Inflammatory macrophage (primary cell): ENCODE results near the gene RHOV.
"Not testable (repeated sequence)": the region's sequence is repeated elsewhere in the genome, so short reads cannot be mapped to it uniquely, and the experiment has no call there.

ENCODE experiments used
- DNase-seq, 2 donors: peaks; one replicate each; pipeline ENCODE4 v3.0.0-alpha.2; 2020 to 2022

Gene RHOV

DNA sequence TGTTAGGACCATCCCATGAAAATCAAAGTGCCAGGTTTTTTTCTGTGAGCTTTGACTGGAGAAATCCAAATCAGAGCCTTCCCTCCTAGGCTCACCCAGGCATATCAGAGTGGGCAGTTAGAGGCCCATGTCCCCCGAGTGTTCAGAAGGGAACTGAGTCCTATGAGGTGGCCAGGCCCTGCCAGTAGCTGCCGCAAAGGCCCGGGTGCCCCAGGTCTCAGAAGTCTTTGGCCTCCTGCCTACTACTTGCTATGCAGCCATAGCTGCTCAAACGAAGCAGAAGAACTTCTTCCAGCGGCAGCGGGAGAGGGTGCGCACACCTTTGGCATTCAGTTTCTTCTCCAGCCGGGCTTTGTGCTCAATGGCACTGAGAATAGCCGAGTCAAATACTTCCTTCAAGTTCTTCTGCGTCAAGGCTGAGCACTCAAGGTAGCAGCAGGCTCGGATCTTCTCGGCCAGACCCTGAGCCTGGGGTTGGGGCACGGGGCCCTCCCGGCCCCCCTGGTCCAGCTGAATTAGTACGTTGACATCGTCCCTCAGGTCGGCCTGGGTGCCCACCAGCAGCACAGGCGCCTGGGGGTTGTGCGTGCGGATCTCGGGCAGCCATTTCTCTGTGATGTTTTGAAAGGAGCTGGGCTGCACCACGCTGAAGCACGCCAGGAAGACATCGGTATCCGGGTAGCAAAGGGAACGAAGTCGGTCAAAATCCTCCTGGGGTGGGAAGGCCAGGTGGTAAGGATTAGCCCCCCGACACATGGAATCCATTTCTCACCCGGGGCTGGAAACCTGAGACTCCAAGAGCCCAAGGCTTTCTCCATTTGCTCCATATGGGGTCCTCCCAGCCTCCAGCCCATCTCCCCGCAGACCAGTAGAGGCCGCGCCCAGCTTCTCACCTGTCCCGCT is 992 bp downstream of the RHOV start:
- no peak for DNase-seq

DNA sequence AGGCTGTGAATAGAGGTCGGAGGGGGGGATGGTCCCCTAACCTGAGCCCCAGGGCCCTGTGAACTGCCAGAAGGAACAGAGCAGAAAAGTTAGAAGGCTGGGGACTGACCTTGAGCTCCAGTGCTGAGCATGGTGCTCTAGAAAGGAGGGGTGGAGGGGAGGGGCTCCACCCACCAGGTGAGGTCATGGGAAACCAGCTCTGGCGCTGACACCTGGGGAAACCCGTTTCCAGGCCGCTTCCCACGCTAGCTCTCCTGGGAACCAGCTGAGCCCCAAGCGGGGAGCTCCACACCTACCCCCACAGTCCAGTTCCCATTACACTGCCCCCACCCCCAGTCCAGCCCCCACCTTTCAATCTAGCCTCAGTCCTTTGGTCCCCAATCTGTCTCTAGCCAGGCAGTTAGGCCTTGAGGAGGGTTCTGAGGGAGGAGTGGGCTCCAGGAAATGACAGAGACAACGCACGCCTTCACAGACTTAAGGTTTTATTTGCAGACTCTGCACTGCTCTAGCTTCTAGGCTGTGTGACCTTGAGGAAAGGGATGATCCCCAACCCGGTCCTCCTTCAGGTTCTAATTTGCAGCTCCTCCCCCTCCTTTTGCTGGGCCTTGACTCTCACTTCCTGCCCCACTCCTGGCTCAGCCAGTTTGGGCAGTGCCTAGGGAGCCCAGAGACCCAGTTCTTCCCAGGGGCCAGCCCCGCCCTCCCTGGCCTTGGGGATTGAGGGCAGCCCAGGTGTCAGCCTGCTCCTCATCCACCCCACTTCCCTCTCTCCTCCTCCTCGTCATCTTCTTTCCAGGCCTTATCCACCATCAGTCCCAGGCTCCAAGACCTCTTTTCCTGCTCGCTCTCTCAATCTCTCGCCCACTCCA is 2.1 kb downstream of the RHOV start:
- DNase-seq = no peak

DNA sequence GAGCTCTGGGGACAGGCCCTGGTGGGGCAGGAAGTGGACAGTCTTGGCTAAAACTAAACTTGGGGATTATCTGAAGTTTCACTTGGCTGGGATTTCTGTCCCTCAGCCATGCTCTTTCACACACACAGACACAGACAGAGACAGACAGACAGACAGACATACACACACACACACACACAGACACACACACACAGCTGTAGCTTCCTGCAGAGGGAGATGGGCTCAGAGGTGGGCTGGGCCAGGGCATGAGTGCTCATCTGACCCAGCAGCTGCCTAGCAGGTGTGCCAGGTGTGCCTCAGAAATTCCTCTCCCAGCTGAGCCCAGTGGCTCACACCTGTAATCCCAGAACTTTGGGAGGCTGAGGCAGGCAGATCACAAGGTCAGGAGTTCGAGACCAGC is 3.3 kb downstream of the RHOV start:
- DNase-seq = no peak

DNA sequence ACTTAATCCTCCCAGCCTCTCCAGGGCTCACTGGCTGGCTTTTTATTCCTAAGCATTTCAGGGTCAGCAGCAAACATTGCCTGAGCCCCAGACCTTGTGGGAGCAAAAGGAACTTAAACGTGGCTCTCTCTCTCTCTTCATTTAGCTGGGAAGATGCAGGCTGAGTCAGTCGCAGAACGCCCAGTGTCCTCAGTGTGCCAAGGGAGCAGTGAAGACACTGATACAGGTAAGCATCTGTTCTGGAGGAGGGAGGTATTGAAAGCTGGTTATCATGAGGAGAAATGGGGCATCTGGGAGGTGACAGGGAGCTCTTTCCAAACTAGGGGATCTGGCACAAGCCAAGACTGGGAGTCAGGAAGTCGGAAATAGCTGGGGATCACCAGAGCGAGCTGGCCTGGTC is 4.3 kb downstream of the RHOV start:
- DNase-seq = no peak

DNA sequence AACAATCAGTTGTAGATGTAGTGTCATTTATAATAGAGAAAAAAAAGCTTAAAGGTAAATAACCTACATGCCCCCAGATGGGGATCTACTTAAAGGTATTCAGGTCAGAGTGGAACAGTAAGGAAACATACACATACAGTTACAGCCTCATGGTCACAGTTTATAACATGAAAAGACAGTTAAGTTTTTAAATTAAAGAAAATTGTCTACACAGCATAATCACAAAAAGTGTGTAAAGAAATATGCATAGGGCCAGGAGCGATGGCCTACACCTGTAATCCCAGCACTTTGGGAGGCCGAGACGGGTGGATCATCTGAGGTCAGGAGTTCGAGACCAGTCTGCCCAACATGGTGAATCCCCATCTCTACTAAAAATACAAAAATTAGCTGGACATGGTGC is 6.8 kb downstream of the RHOV start:
- DNase-seq = no peak

DNA sequence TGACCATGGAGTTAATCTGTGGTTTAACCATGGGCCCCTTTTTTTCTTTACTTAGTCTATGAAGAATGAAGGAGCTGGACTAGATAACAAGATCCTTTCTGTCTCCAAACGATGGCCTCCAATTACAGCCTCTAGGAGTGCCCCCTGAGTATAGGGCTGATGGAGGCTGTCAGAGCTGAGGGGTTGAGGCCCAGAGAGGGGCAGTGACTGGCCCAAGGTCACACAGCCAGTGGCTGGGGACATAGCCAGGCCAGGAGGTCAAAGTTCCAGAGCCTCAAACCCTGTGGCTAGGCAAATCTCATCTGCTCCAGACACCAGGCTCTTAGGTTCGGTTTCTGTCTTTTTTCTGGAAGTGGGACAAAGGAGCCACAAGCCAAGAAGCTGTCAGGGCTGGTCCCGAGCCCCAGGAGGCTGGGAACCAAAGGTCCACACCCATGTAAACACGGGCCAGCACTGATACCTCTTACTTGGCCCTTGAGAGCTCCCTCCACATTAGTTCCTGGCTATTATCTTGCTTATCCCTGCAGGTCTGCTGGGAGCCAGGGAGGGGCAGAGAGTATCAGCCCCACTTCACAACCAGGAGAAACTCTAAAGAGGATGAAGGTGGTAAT is 10.3 kb downstream of the RHOV start:
- no peak for DNase-seq

DNA sequence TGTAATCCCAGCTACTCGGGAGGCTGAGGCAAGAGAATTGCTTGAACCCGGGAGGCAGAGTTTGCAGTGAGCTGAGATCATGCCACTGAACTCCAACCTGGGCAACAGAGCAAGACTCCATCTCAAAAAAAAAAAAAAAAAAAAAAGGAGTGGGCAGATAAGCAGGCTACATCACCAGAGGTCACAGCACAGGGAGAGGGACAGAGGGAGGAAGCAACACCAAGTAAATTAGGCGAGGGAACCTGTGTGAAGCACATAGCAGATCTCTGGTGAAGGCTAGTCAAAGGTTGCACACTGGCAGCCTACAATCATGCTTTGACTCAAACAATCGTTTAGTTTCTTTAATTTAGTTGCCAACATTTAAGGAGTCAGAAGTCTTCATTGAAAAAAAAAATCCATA is 12.9 kb downstream of the RHOV start:
- not testable (repeated sequence) for DNase-seq

DNA sequence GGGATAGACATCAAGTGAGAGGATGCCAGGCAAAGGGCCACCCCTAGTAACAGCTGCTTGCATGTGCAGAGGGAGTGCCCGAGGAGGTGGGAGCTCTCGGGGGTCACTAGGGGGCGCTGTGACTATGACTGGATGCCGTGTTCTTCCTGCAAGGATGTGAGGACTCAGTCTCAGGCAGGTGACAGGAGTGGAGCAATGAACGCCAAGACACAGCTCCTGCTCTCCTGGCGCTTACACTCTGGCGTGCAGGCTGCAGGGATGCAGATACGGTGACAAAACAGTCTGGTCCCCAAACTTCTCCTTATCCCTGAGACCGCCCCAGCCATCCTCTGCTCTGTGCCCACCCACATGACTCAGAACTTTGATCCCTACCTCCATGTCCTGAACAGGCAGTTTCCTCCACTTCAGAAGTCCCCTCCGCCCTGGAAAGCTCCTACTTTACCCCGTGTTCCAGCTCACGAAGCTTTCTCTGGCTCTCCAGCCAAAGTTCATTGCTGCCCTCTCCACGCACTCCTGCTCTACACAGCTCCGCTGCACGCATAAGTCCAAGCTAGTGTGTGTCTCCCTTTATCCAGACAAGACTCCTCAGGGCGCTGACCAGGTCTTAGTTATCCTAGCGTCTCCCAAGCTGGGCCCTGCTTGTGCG is 14.7 kb downstream of the RHOV start:
- peak; percentile 68 to 71 for DNase-seq

DNA sequence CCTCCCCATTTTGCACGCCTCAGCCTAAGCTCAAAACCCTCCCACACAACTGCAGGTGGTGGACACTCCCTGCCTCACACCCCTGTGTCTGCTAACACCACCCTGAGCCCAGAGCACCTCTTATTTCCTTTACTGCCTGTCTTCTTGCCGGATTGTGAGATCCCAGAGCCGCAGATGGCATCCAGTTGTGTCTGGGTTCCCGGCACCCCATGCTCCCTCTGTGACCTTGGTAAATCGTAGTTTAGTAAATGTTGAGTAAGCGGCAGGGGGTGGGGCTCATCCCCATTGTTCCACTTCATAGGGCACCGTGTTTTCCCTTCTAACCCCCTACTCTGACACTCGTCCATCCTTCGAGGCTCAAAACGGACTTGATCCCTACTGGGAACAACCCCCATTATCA is 15.3 kb downstream of the RHOV start:
- DNase-seq = no peak

DNA sequence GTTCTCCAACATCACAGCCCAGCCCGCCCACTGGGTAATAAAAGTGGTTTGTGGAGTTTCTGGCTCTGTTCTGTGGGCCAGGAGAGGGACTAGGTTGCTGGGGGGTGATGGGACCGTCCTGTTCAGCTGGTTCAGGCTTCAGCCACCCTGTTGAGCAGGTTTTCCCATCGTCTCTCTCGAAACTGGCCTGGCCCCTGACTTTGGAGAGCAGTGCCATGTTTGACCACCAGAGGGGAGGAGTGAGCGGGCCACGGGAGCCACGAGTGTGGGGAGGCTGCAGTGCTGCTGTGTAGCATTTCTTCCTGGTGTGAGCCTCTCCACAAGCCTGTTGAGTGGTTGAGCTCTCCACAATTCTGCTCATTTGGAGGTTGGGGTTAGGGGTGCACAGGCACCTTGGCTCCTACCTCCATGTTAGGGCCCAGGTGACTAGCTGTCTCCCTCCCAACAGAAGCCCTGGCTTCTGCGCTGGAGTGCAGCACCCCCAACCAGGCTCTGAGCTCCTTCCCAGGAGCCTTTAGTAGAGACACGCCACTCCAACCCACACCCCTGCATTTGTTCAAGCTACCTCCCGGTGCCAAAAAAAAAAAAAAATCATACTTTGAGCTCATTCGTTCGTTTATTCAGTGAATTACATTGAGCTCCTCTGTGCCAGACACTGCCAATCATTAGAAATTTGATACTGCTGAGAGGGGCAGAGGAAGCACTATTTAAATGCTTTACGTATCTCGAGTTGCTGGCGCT is 16.3 kb downstream of the RHOV start:
- peak; percentile 71 to 75 for DNase-seq

DNA sequence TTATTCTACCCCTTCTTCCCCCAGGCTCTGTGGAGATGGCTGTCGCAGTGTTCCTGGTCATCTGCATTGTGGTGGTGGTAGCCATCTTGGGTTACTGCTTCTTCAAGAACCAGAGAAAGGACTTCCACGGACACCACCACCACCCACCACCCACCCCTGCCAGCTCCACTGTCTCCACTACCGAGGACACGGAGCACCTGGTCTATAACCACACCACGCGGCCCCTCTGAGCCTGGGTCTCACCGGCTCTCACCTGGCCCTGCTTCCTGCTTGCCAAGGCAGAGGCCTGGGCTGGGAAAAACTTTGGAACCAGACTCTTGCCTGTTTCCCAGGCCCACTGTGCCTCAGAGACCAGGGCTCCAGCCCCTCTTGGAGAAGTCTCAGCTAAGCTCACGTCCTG is 17.3 kb downstream of the RHOV start:
- DNase-seq = no peak

DNA sequence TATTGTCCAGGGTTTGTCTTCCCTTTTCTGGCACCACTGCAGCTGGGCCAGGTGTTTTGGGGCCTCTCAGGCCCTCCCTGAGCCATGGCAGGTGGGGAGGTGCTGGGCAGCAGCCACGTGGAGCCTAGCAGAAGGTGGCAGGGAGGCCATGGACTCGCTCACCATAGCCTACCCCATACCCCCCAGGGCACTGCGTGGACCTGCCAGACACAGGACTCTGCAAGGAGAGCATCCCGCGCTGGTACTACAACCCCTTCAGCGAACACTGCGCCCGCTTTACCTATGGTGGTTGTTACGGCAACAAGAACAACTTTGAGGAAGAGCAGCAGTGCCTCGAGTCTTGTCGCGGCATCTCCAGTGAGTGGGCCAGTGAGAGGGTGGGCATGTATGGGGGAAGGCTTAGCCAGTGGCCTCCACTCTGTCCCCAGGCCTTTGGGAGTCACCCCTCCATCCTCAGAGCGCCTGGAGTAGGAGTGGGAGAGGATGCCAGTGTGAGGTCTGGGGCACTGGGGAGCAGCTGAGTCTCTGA is 18.3 kb downstream of the RHOV start:
- no peak for DNase-seq

DNA sequence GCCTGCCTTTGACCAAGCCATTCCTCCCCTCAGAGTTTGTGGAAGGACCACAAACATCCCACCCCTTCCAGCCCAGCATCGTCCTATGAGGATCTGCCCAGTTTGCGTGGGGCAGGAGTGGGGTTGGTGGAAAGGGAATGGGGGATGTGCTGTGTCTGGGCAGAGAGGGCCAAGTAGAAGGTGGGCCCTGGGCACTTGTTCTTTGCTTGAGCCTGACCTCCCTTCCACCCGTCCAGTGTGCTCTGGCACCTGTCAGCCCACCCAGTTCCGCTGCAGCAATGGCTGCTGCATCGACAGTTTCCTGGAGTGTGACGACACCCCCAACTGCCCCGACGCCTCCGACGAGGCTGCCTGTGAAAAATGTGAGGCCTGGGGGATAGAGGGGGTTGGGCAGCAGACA is 19.9 kb downstream of the RHOV start:
- no peak for DNase-seq

DNA sequence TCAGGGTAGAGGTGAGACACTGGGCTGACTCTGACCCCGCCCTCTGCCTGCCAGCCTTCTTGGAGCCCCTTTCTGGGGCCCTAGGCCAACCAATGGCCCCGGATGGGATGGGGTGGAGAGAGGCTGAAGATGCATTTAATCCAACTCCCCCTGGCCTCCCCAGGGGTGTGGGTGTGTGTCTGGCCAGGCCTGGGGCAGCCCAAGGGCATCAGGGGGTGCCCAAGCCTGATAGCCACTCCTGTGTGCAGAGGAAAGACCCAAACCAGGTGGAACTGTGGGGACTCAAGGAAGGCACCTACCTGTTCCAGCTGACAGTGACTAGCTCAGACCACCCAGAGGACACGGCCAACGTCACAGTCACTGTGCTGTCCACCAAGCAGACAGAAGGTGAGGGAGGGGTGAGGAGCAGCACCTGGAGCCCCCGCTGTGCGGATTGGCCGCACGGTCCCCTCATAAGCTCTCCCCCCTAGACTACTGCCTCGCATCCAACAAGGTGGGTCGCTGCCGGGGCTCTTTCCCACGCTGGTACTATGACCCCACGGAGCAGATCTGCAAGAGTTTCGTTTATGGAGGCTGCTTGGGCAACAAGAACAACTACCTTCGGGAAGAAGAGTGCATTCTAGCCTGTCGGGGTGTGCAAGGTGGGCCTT is 20.7 kb downstream of the RHOV start:
- no peak for DNase-seq

DNA sequence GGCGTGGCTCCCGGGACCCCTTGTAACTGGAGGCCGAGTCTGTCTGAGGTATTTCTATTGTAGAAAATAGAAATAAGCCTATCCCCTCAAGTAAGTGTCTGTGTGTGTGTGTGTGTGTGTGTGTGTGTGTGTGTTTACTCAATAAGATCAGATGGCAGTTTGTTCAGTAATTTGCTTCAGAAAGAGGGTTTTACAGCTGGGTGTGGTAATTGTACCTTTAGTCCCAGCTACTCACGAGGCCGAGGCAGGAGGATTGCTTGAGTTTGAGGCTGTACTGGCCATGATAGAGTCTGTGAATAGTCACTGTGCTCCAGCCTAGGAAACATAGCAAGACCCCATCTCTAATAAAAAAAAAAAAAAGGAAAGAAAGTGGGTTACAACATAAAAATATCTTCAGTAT is 21.5 kb downstream of the RHOV start:
- no peak for DNase-seq

DNA sequence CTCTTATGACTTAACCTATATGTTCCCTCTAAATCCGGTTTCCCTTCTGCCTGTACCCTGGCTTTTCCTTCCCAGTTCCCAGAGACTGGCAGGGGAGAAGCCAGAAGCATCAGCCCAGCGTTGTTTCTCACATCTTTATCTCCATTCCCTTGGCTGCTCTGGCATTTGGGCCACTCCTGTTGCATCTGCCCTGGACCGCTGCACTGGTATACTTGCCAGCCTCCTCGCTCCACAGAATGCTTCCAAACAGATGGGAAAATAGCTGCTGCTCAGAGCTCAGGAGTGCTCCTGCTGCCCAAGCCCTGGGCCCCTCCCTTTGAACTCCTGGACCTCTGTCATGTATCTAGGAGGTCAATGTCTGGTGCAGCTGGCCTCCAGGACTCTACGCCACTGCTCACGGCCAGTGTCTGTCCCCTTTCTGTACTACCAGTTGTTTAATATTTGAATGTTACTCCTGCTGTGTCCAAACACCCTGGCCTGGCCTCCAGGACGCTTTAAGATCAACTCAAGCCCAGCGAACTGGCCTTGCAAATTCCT is 23.4 kb downstream of the RHOV start:
- DNase-seq = no peak

DNA sequence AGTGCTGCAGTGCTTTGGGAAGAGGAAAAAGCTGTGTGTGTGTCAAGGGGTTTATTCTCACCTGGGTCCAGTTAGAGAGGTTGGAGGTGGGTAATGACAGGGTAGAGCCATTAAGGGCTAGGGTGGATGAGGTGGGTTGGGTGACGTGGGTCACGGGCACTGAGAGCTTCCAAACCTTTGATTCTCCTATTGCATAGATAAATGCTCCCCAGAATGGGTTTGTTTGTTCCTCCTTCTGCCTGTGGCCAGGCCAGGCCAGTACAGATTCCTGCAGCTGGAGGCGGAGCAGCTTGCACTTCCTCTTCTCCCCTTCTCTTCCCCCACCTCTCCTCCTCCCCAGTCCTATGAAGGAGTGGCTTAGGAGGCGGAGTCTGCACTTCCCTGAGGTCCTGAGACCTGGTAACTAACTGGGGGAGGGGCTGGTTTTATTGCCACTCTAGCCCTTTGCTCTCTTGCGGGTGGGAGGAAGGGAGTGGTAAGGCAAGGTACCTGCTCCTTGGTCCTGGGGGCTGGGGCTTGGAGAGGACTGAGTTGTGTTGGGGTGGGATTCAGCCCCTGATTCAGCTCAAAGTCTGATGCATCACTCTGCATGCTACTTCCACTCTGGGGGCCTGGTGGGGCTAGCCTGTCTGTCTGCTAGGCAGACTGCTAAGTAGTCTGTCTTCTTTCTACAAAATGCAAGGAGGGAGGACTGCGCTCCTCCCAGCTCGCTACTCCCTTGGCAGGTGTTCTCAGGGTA is 26.6 kb downstream of the RHOV start:
- peak; percentile 92 to 94 for DNase-seq

DNA sequence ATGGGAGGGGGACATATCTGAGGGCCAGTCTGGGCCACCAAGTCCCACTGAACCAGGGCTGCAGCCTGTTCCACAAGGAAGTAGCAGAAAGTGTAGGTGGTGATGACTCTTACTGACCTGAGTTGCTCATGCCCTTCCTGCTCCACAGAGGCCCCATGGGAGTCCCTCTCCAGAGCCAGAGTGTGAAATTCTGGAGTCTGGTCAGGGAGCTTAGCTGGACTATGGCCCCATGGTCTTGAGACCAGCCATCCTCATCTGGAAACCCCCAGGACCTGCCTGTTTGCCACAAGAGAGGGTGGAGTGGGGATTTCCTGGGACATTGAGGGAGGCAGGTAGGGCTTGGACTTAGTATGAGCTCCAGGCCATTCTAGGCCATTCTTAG is 27.2 kb downstream of the RHOV start:
- DNase-seq = peak; percentile 64 to 89

DNA sequence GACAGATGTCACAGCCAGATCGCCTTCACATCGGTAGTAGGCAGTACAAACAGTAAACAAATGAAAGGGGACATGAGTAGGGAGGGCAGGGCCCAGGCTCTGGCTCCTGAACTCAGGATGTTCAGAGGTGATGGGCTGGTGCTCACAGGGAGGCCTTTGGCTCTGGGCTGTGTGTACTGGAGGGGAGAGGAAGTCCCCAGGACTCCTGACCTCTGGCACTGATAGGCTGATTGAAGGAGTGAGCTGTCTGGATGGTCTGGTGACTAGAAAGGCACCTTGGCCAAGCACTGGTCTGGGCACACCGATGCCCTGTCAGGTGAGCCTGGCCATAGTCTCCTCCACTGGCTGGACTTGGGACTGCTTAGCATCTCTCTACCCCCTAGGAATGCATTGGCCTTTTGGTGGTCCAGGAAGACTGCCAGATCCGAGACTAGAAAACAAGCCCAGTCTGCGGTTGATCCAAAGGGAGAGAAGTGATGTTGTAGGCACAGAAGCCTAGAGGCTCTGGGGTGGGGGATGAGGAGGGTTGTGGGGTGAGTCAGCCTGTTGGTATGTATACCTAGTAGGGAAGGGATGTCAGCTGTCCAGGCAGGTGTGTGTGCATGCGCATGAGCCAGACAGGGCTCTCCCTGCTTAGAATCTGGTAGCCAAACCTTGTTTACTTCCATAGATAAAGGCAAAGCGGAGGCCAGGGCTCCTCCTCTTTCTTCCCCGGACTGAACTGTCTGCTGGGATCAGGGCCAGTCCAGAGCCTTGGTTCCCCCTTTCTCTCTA is 28.3 kb downstream of the RHOV start:
- DNase-seq = peak in 1 of 2 donors; percentile 33
